ENCODE data around the gene DFFA. TPM values are rescaled to one million over a fixed set of nuclear protein-coding genes. Genes with fewer than 3 reads are reported as not detected.
A peak's percentile ranks its signal among the peaks of the same experiment; 100 is the strongest.

The DFFA gene
- total RNA-seq, 4 donors from 2014 or later = 20.2 to 32.3 (median 29.3) TPM

DNA sequence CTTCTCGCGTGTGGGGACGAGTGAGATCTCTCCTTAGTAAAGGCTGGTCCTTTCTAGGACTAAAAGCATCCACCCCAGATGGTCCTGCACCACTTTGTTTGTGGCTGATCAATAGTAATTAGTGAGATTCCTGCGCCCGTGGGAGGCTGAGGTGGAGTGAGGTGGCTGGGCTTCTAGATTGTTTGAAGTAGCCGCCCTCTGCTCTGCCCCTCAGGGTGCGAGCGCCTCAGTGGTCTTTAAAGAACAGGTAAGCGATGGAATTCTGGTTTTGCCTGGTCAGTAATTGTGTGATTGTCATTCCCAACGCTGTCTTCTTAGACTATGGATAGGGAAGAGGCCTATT, 23.1 kb upstream of the DFFA start:
- Histone ChIP-seq H3K27ac (peak overlapping the region in 3 of 4 donors; percentile 1 to 43 (median 40)), H3K9me3 (no peaks in the 10 kb centered on the region), H3K36me3 (peaks cover 0 to 14% of the 10 kb centered on the region in 2 donors), H3K4me1 (peaks cover 0 to 20% (median 9%) of the 10 kb centered on the region in 3 donors), H3K4me3 (peak overlapping the region in 1 of 2 donors; percentile 31), H3K27me3 (no peaks in the 10 kb centered on the region)
- TF ChIP-seq POLR2AphosphoS5 (IDR thresholded peaks at IDR 0.05) (no peak), EP300 (IDR thresholded peaks at IDR 0.05) (no peak)
- 61 to 76% methylated on average over 7 to 10 of the region's 10 CpGs for WGBS, 2 donors (ENCODE audit: low coverage in 1 of 2)
- ATAC-seq = peak; percentile 8

DNA sequence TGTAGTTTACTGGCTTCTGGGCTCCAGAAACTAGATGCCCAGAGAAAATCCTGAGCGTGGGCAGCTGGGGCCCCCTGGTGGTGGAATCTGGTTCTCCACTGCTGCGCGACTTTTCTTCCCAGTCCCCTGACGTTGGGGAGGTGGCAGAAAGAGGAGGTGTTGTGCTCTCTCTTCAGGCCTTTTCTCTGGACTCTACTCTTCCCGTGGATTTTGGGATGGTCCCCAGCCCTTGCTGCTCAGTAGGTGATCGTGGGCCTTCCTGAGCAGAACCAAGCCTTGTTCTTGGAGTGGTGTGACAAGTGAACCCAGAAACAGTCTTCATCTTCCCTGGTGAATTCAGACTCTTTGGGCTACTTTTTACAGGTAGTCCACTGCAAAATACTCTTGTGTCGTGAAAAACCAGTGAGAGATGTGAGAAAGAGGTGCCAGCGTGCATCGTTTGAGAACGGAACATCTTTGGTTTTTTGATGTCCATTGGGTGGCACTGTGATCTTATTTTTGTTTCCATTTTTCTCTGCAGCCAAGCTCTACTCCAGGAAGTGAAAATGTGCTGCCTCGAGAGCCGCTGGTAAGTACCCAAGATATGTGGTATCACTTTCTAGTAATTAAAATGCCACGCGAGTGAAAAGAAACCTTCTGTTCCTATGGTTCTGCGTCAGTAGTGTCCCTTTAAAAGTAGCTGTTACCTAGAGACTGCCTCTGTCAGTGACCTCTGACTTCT, 22.6 kb upstream of the DFFA start:
- Histone ChIP-seq H3K4me3 (peak overlapping the region in 1 of 2 donors; percentile 31), H3K4me1 (peaks cover 0 to 20% (median 9%) of the 10 kb centered on the region in 3 donors), H3K36me3 (peaks cover 0 to 14% of the 10 kb centered on the region in 2 donors), H3K9me3 (no peaks in the 10 kb centered on the region), H3K27ac (peak overlapping the region in 3 of 4 donors; percentile 1 to 43 (median 40)), H3K27me3 (no peaks in the 10 kb centered on the region)
- no peak for TF ChIP-seq POLR2AphosphoS5 (IDR thresholded peaks at IDR 0.05)
- TF ChIP-seq EP300 (IDR thresholded peaks at IDR 0.05) = no peak
- TF ChIP-seq, protein P1, sequence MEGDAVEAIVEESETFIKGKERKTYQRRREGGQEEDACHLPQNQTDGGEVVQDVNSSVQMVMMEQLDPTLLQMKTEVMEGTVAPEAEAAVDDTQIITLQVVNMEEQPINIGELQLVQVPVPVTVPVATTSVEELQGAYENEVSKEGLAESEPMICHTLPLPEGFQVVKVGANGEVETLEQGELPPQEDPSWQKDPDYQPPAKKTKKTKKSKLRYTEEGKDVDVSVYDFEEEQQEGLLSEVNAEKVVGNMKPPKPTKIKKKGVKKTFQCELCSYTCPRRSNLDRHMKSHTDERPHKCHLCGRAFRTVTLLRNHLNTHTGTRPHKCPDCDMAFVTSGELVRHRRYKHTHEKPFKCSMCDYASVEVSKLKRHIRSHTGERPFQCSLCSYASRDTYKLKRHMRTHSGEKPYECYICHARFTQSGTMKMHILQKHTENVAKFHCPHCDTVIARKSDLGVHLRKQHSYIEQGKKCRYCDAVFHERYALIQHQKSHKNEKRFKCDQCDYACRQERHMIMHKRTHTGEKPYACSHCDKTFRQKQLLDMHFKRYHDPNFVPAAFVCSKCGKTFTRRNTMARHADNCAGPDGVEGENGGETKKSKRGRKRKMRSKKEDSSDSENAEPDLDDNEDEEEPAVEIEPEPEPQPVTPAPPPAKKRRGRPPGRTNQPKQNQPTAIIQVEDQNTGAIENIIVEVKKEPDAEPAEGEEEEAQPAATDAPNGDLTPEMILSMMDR (IDR thresholded peaks at IDR 0.05) = peak; percentile 82 to 91 (median 88)
- ATAC-seq = peak; percentile 66
- whole genome bisulfite sequencing, 2 donors (ENCODE audit: low coverage in 1 of 2) = 3 to 4% methylated on average over 9 to 13 of the region's 15 CpGs

DNA sequence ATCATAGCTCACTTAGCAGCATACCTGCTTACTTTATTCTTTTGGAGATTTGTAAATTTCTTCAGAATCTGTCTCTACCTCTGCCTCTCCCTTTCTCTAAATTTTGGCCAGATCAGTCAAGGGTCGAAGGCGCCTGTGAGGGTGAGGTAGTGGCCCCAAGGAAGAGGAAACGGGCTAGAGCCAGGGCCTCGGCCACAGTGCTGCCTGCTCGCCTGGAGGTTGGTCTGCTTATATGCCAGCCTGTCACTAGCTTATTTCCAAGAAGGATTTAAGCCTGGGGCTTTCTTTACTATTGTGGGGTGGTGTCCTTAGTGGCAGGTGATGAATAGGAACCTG, 22.1 kb upstream of the DFFA start:
- Histone ChIP-seq H3K9me3 (no peaks in the 10 kb centered on the region), H3K36me3 (peaks cover 0 to 19% of the 10 kb centered on the region in 2 donors), H3K4me3 (no peak overlapping the region), H3K27me3 (no peaks in the 10 kb centered on the region), H3K4me1 (peaks cover 0 to 25% (median 9%) of the 10 kb centered on the region in 3 donors), H3K27ac (no peak overlapping the region)
- no peak for TF ChIP-seq POLR2AphosphoS5 (IDR thresholded peaks at IDR 0.05)
- 40 to 86% methylated on average over 1 to 5 of the region's 5 CpGs for WGBS, 2 donors (ENCODE audit: low coverage in 1 of 2)
- ATAC-seq = no peak

DNA sequence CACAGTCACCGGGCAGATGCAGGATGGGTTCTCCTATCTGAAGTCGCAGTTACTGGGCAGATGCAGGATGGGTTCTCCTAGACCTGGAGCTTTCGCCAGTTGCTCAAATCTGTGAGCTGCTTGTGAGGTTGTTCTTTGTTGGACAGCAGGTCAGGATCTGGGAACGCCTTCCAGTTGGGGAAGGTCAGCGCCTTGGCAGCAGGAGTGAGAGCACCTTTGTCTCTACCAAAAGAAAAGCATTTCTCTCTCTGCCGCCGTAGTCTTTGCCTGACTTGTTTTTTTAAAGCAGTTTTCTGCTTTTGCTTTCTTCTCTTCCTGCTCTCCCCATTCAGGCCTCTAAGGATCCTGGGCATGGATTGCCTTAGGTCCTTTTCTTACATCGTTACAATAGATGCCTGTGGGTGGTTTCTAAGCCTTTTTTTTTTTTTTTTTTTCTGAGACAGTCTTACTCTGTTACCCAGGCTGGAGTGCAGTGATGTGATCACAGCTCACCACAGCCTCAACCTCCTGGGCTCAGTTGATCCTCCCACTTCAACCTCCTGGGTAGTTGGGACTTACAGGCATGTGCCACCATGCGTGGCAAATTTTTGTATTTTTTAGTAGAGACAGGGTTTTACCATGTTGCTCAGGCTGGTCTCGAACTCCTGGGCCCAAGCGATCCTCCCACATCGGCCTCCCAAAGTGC, 18.1 kb upstream of the DFFA start:
- ATAC-seq = no peak
- Histone ChIP-seq H3K4me3 (no peak overlapping the region), H3K36me3 (peaks cover 0 to 10% of the 10 kb centered on the region in 2 donors), H3K4me1 (peaks cover 0 to 21% (median 7%) of the 10 kb centered on the region in 3 donors), H3K9me3 (no peaks in the 10 kb centered on the region), H3K27me3 (no peaks in the 10 kb centered on the region), H3K27ac (no peak overlapping the region)
- WGBS, 2 donors (ENCODE audit: low coverage in 1 of 2) = 52 to 86% methylated on average over 4 to 8 of the region's 12 CpGs
- TF ChIP-seq, protein P1 (IDR thresholded peaks at IDR 0.05) = no peak
- no peak for TF ChIP-seq EP300 (IDR thresholded peaks at IDR 0.05)
- TF ChIP-seq POLR2A (IDR thresholded peaks at IDR 0.05) = no peak
- no peak for TF ChIP-seq POLR2AphosphoS5 (IDR thresholded peaks at IDR 0.05)

DNA sequence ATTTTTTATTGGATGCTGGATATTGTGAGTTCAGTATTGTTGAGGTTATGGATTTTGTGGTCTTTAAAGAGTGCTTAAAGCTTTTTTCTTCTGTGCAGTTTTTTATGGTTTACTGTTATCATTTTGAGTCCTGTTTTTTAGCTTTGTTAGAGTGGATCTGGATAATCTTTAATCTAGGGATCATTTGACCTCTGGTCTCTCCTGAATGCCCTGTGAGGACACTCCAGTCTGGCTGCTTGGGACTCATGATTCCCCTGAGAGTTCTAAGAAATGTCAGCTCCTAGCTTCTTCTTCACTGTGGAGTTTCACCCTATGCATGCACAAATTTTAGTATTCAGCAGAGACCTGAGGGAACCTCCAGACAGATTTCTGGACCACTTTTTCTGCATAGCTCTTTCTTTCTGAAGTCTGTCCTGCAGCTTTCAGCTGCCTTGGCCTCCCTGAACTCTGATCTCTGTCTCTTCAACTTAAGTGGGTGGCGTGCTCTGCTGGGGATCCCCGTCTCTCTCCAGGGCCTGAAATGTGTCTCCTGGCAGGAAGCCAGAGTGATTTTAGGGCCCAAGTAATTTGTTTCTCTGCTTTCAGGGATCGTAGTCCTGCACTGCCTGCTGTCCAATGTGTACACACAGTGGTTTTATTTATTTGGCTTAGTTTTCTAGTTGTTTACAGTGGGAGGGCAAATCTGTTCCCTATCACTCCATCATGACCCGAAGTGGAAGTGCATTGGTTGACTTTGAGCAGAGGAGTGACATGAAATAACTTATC, 17.1 kb upstream of the DFFA start:
- peaks cover 0 to 11% (median 0%) of the 10 kb centered on the region in 3 donors for H3K4me1 ChIP-seq
- TF ChIP-seq POLR2A (IDR thresholded peaks at IDR 0.05) (no peak), POLR2AphosphoS5 (IDR thresholded peaks at IDR 0.05) (no peak)
- H3K36me3 ChIP-seq = peaks cover 0 to 10% of the 10 kb centered on the region in 2 donors
- ATAC-seq = no peak
- 42 to 49% methylated on average over 2 to 4 of the region's 4 CpGs for WGBS, 2 donors (ENCODE audit: low coverage in 1 of 2)
- no peaks in the 10 kb centered on the region for H3K9me3 ChIP-seq
- no peaks in the 10 kb centered on the region for H3K27me3 ChIP-seq
- H3K27ac ChIP-seq = no peak overlapping the region
- H3K4me3 ChIP-seq = no peak overlapping the region

DNA sequence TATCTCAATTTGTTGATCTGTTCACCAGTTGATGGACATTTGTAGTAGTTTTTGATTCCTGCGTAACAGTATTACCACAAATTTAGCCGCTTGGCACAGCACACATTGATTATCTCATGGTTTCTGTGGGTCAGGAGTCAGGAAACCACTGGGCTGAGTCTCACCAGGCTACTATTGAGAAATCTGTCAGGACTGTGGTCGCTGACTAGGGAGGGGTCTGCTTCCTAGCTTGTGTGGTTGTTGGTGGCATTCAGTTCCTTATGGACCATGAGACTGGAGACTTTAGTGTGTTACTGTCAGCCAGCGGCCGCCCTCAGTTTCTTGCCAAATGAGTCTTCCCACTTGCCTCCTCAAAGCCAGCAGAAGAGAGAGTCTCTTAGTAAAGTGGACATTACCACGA, 12.2 kb upstream of the DFFA start:
- H3K4me1 ChIP-seq = peaks cover 0 to 1% (median 0%) of the 10 kb centered on the region in 3 donors
- no peak for ATAC-seq
- peaks cover 0 to 11% of the 10 kb centered on the region in 2 donors for H3K36me3 ChIP-seq
- no peak overlapping the region for H3K4me3 ChIP-seq
- TF ChIP-seq EP300 (IDR thresholded peaks at IDR 0.05) (no peak), POLR2A (IDR thresholded peaks at IDR 0.05) (no peak), POLR2AphosphoS5 (IDR thresholded peaks at IDR 0.05) (no peak)
- TF ChIP-seq, protein P1 (IDR thresholded peaks at IDR 0.05) = no peak
- H3K27me3 ChIP-seq = no peaks in the 10 kb centered on the region
- WGBS, 2 donors (ENCODE audit: low coverage in 1 of 2) = 90 to 92% methylated on average over 2 to 4 of the region's 6 CpGs
- no peak overlapping the region for H3K27ac ChIP-seq
- H3K9me3 ChIP-seq = no peaks in the 10 kb centered on the region
